Ammon's horn (tissue), 1 donor: ENCODE results near the gene LMX1B.

Experiments used
- DNase-seq: peaks from one replicate; pipeline ENCODE4 v3.0.0-alpha.2; 2016; ENCODE audit warnings: low spot score

The LMX1B gene

DNA sequence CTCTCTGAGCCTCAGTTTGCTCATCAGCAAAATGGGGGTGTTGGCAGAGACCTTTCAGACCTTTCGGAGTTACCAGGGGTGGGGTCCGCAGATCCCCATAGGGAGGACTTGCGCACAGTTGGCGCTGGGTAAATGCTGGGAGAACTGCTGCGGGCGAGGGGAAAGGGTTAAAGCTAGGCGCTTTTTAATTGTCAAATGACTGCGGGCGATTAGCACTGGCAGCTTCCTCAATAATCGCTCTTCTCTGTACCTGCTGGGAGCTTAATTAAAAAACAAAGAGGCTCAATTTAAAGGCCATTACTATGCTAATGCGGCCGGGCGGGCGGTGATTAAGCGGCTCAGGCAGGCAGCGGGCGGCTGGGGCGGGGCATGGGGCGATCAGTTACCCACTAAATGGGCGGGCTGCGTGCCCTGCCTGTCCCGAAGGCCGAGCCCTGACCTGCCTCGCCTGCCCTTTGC is 63.0 kb downstream of the LMX1B start:
- no peak for DNase-seq

DNA sequence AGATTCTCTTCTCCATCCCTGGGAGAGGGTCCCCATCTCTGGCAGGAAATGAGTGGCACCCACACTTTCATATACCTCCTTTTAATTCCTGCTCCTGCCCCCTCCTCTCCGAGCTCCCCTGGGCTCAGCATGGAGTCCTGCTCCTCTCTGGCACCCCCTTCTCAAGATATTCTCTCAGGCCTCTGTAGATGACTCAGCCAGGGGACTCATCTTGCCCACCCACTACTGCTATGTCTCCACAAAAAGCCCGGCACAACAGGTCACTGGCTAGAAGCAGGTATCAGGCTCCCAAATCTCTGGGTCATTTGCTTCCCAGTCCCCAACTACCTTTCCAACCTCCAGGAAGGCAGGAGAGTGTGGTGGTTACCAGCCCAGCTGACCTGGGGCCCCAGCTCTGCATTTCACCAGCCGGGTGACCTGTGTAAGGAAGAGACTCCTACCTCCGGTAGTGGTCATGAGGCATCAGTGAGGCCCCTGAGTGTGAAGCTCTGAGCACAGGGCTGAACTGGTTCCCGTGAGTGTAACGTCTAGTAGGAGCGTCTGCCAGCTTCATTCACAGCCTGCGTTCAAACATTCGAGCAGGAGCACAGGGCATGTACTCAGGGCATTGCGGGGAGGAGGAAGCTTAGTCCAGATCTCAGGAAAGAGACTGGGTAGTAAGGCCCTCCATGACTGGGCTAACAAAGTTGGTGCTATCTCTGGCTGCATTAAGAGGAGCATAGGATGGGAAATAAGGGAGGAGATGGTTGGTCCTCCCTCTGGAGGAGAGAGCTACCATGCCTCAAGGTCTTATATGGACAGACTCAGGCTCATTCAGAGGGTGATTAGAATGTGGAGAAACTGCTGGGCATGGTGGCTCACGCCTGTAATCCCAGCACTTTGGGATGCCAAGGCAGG is 63.7 kb downstream of the LMX1B start:
- DNase-seq = no peak

DNA sequence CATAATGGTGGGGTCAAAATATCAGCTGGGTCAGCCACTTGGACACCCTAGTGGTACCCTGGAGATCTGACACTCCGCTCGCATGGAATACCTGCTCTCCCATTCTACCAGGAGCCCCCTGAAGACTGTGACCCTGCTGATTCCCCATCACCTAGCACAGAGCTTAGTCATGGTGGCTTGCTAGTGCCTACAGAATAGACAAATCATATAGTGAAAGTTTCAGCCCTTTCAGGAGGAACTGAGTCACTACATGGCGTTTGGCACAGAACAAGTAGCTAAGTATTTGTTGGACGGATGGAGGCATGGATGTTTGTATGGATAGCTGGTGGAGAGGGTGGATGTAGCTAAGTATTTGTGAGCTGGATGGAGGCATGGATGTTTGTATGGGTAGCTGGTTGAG is 65.3 kb downstream of the LMX1B start:
- DNase-seq = no peak

DNA sequence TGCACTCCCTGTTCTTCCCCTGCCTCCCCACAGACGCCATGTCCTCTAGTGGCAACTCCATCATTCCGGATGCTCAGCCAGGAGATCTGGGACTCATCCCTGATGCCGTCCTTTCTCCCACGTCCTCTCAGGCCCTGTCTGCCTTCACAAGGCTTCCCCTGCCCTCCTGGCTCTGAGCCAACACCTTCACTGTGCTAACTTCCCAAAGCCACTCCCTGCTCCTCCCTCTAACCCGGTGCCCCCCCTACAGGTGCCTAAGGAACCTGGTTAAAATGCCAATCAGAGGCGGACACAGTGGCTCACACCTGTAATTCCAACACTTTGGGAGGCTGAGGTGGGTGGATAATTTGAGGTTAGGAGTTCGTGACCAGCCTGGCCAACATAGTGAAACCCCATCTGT is 67.6 kb downstream of the LMX1B start:
- no peak for DNase-seq

DNA sequence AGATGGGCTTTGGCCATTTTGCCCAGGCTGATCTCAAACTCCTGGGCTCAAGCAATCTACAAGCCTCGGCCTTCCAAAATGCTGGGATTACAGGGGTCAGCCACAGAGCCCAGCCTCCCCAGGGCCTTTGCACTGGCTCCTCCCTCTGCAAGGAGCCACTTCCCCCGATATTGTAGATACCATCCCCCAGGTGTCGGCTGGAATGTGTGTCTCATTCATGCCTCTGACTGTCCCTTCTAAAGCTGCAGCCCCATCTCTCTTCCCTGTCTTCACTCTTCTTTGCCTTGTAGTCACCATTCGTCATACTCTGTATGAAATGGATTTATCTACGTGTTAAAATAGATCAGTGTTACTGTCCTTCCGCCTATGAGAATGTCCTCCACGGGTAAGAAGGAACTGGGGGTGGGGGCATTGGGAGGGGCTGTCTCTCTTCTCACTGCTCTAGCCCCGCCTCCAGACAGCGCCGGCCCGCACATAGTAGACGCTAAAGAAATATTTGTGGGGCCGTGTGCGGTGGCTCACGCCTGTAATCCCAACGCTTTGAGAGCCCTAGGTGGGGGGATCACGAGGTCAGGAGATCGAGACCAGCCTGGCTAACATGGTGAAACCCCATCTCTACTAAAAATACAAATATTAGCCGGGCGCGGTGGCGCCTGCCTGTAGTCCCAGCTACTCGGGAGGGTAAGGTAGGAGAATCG is 68.5 kb downstream of the LMX1B start:
- no peak for DNase-seq

DNA sequence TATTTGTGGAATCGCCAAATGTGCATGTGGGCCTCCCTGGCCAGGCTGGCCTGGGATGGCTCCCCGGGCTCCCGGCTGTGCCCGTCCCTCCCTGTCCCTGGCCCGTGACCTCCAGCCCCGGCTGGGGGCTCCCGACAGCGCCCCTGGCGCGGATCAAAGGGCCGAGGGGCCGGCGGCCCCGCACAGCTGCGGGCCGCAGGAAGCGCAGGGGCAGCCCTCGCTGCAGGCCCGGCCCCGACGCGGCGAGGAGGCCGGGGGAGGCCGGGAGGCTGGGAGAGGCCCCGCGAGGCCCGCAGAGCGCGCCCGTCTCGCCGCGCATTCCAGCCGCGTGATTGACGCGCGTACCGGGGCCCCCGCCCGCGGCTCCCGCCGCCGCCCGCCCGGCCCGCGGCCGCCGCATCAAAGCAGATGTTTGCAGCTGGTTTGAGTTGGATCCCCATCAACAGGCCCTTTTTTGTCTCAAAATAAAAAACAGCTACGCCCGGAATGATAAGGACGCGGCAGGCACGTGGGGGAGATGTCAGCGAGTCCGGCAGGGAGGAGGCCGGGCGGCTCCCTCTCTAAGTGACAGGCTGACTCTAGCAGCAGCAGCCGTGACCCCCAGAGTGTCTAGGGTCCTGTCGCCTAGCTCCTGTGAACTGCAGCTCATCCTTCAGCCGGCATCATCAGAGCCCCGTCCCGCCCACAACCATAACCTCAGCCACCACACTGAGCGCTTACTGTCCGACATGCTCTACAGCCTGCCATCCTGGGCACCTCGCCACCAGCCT is 69.4 kb downstream of the LMX1B start:
- DNase-seq = no peak

DNA sequence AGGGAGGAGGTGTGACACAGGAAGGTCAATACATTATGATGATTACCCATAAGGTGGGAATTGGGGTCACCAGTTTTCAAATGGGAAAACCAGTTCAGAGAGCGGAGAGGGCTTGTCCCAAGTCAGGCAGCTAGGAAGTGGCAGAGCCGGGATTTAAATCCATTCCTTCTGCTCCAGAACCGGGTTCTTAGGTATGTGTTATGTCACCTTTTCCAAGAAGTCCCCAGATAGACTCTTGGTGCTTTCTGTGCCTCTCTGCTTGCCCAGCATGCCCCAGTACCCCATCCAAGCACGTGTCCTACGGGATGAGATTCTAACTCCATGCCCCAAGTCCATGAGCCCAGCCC is 69.9 kb downstream of the LMX1B start:
- no peak for DNase-seq

DNA sequence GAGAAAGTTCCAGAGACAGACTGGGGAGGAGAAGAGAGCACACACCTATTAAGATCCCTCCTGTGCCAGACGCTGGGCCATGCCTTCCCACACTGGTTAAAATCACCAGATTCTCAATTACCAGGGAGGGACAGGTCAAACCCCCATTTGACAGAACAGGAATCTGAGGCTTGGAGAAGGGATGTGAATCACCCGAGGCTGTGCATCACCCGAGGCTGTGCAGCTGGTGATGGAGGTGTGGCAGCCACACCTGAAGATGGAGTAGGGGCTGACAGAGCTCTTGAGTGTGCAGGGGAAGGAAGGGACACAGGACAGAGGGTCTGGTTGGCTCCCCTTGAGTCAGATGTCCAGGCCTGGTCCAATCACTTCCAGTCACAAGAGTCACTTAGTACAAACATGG is 70.6 kb downstream of the LMX1B start:
- no peak for DNase-seq

DNA sequence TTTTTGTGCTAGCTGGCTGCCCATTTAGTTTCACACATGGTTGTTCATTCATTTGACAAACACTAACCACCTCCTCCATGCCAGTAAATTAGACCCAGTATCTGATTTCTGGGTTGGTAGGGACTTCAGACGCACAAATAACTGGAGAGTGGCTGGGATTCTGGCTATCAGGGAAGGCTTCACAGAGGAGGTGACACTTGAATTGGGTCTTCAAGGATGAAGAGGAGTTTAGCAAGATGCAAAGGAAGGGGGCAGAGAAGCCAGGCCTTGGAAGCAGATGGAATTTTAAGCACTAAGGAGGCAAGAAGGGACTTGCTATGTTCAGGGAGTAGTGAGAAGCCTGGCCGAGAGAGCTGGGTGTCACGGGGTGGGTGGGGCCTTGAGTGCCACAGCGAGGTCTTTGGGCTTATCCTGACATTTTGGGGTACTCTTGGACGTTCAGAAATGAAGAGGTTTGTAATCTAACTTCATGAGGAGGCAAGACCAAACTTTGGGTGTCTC is 71.3 kb downstream of the LMX1B start:
- DNase-seq = no peak

DNA sequence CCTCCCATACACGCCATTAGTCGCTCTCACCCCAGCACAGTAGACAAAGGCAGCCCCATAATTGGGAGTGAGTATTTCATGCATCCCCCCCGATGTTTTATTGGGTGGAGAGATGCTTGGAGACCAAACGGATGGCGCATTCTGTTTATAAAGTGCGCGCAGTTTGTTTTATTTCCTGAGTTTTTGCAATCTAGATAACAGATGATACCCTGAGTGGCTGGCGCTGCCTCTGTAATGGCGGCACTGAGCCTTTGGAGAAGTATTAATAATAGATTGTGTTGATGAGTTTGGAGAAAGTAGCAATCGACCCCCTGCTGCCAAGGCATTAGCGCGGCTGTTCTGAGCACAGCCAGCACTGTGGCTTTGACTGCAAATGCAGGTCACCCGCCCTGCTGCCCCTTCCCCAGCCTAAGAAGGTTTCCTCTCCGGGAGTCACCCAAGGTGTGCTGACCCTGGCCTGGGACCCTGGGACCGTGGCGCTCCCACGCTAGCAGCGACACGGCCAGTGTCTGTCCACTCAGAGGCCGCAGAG is 74.3 kb downstream of the LMX1B start:
- DNase-seq = no peak

DNA sequence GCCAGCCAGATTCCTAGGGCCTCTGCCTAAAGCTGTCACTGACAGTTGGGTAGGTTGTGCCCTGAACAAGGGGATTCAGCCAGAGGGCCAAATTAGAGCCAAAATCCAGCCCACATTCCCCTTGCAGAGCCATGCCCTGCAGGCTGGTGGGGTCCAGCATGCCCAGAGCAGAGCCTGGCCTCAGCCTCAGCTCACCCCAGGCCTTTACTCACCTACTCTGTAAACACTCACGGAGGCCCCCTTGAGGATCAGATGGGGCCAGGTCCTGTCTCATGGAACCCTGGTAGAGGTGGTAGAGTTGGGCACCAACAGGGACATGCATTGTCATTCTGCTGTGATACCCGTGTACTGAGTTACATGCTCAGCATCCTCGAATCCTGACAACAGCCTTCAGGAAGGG is 74.9 kb downstream of the LMX1B start:
- DNase-seq = no peak

DNA sequence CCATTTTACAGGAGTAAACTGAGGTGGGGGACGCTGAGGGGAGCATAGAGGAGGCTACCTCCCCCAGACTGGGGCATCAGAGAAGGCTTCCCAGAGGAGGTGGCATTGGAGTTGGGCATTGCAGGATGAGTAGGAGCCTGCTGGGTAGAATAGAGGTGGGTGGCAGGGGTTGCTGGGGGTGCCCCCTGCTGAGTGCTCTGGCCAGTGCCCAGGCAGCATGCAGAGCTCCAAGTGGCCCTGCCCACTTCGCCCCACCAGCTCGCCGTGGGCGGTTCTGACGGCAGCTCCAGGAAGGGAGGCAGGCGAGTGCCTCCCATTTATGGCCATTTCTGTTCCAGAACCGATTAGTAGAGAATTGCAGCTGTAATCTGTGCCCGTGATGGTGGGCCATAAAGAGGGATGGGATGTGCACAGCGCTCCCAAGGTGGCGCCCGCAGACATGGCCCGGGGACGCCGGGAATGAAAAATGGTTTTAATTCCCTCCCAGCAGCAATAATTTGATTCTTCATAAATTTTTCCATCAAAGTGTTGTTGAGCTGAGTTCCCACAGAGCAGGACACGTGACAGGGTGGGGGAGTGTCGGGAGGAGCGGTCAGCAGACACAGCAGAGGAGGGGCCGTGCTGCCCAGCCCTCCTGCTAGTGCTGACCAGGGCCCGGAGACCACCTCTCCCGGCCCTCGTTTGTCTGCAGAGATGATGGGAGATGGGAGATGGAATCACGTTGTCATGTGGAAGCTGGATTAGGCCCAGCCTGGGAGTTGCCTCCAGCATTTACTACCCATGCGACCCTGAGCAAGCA is 75.5 kb downstream of the LMX1B start:
- DNase-seq = no peak

DNA sequence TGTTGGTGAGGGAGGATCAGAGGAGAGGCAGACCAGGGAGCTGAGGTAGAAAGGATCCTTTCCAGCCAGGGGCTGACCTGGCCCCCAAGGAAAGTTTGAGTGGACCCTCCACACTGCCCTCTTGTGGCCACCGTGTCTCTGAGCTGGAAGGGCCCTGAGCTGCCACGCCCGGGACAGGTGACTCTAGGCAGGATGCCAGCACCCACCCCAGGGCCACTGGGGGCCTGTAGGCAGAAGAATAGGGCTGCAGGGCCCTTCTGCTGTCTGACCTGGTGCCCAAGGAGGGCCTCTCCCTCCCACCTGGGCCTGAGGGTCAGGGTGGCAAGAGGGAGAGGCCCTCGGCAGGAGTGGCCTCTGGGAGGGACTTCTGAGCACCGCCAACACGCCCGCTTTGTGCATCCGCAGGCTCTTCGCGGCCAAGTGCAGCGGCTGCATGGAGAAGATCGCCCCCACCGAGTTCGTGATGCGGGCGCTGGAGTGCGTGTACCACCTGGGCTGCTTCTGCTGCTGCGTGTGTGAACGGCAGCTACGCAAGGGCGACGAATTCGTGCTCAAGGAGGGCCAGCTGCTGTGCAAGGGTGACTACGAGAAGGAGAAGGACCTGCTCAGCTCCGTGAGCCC is 76.8 kb downstream of the LMX1B start:
- no peak for DNase-seq

DNA sequence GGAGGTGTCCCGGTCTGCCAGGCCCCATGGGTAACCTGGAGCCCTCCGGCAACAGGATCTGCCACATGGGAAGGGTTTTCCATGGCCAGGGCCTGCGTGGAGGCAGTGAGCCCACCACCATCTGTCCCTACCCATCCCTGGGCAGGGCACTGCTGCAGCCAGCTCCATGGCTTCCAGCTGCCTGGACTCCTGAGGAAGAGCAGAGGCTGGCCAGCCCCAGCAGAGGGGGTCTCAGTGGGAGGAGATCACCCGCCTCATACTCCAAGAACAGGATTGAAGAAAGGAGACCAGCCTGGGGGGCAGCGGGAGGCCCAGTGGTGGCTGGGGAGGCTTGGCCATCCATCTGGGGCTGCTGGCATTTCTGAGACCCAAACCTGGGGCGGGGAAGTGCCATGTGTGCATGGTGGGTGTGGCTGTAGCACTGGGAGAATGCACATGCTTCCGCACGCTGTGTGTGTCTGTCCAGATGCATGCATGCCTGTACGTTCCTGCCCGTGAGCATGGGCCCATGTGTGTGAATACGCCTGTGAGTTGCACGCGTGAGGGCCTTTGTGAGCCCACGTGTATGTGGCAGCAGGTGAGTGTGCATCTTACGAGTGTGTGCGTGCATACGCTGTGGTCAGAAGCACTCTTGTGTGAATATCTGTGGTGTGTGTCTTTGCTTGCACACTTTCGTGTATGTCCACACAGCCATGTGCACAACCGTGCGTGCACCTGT is 78.5 kb downstream of the LMX1B start:
- no peak for DNase-seq

DNA sequence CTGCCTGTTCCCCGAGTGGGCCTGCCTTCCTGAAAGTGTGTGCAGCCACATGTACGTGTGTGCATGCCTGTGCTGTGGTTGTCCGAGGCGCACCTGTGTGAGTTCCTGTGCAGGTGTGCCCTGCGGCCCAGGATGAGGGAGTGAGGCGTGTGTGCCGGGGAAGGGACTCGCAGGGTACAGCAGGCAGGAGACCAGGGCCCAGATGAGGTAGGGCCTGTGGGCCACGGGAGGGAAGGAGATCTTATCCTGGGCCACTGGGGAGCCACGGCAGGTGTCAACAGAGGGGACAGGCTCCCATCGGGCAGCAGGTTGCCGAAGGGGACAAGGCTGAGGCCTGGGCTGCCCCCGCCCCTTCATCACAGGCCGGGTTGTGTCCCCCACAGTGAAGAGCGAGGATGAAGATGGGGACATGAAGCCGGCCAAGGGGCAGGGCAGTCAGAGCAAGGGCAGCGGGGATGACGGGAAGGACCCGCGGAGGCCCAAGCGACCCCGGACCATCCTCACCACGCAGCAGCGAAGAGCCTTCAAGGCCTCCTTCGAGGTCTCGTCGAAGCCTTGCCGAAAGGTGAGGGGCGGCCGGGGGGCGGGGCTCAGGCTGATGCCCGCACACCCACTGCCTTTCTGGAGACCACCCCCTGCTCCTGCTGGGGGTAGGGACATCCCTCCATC is 79.2 kb downstream of the LMX1B start:
- DNase-seq = no peak

DNA sequence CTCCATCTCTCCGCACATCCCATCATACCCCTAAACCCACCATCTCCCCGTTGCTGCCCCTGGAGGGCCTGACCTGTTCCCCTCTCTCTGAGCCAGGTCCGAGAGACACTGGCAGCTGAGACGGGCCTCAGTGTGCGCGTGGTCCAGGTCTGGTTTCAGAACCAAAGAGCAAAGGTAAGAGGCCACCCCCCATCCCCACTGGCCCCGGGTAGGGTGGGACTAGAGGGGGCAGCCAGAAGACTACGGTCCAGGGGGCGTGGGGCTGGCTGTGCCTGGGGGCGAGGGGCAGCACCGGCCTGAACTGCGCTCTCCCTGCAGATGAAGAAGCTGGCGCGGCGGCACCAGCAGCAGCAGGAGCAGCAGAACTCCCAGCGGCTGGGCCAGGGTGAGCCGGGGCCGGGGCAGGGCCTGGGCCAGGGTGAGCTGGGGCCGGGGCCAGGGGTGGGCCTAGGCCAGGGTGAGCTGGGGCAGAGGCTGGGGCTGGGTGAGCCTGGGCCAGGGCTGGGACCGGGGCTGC is 79.8 kb downstream of the LMX1B start:
- DNase-seq = no peak

DNA sequence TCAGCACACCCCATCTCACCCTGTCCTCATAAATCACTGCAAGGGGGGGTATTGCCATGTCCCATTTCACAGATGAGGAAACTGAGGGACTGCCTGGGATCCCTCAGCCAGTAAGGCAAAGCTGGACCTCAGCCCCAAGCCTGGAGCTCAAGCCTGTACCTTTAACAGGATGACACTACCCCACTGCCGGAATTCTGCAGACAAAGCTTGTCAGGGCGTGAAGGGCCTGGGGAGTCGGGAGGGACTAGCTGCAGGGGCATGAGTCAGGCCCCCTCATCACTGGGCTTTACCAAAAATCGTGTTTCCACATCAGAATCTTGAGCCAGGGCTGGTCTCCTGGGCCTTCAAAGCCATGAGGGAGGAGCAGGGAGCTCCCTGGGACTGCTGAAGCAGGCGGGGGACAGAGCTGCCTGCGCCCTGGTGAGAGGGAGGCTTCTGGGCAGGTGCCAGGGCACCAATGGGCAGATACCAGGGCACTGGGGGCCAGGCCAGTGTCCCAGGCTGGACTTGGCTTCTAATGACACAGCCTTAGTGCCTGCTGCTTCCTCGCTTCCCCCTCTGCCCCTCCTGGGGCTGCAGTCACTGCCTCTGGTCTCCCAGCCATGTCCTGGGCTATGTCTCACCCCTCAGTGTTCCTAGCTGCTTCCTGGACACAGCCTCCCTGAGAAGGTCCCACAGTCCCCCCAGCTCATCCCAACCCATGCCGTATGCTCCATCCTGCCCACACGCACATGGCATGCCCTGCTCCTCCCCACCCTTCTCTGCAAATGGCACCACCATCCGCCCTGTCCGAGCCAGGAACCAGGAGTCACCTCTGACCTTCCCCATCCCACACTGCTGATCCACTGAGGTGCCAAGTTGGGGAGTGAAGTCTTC is 80.7 kb downstream of the LMX1B start:
- no peak for DNase-seq

DNA sequence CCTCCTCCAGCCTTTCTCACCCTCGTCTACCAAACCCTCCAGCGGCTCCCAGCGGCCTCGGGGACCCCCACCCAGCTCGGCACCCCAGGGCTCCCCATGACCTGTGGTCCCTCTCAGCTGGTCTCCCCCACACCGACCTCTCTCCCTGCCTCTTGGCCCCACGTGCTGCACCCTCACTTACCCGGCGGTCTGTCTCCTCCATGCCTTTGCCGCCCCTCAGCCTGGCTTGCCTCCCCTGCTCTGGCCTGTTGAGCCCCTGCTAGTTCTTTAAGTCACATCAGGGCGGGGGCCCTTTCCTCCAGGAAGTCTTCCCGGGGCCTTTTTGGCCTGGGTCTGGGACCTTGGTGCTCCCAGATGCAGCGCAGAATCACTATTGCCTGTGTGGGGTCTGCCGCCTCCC is 81.5 kb downstream of the LMX1B start:
- DNase-seq = no peak
